Lower leg skin (tissue), 3 donors: ENCODE measurements around the gene LCE1E.

Experiments
- CTCF ChIP-seq, 3 donors: fragments of 450-650 bp; IDR thresholded peaks; one replicate each; pipeline ENCODE4 v1.5.1; 2016; ENCODE audit warnings: antibody characterized with exemption in 3 of 3, mild to moderate bottlenecking in 3 of 3, moderate library complexity in 2 of 3
- POLR2A ChIP-seq, 2 donors: fragments of 450-650 bp; IDR thresholded peaks; one replicate each; pipeline ENCODE4 v1.6.1; 2016 to 2017; ENCODE audit warnings: antibody characterized with exemption in 2 of 2, mild to moderate bottlenecking in 1 of 2, moderate library complexity in 1 of 2

- no peak for TF ChIP-seq CTCF (IDR thresholded peaks at IDR 0.05)
- TF ChIP-seq POLR2A (IDR thresholded peaks at IDR 0.05): no peak
Observed at GRCh38 chr1:152801333-152801732, 15.3 kb downstream of the LCE1E start.
